ENCODE results near the gene NAV1. TPM values are rescaled to one million over a fixed set of nuclear protein-coding genes. Genes with fewer than 3 reads are reported as not detected.
A peak's percentile ranks its signal among the peaks of the same experiment; 100 is the strongest.

The NAV1 gene
- total and polyA plus RNA-seq, 9 of the 15 experiments (the other 6 are each of a cell fraction or from before 2014, with no cell fraction given) = 0.91 to 16.8 (median 3.2) TPM

- 0 out of 2 replicates have a peak, but pooled peaks have one; percentile 28 for TF ChIP-seq ZBTB40 (IDR thresholded peaks at IDR 0.05)
- TF ChIP-seq ZBTB40 (CRISPR knock-in tag; IDR thresholded peaks at IDR 0.05) = no peak
- no peak for TF ChIP-seq ZKSCAN8 (CRISPR knock-in tag; IDR thresholded peaks at IDR 0.05)
- no peak for TF ChIP-seq ZFP30 (CRISPR knock-in tag; IDR thresholded peaks at IDR 0.05; ENCODE audit: borderline replicate concordance)
- TF ChIP-seq POLR2AphosphoS5 (IDR thresholded peaks at IDR 0.05; ENCODE audit: control insufficient read depth, insufficient read depth, low read depth, low read length) = no peak
- TF ChIP-seq ZMIZ1 (IDR thresholded peaks at IDR 0.05; ENCODE audit: low read depth in 2 of 2, low read length in 2 of 2) = no peak
- no peak for TF ChIP-seq ZBTB33 (CRISPR knock-in tag; IDR thresholded peaks at IDR 0.05)
- no peak for TF ChIP-seq LARP7 (IDR thresholded peaks at IDR 0.05)
- no peak for TF ChIP-seq MLLT1 (IDR thresholded peaks at IDR 0.05)
These were observed 34.1 kb downstream of the NAV1 start (continued) for GRCh38 chr1:201573030-201573429.

Measured in K562 (cell line).